ENCODE results near the gene DARS1. TPM values are rescaled to one million over a fixed set of nuclear protein-coding genes. Genes with fewer than 3 reads are reported as not detected.
A peak's percentile ranks its signal among the peaks of the same experiment; 100 is the strongest.

The DARS1 gene
- total and polyA plus RNA-seq, 2 of the 13 experiments (the other 11 are each of a cell fraction or from before 2014, with no cell fraction given), result 149 to 230 TPM

- 0 out of 2 replicates have a peak, but pooled peaks have one; percentile 19 for TF ChIP-seq FOXP4 (CRISPR knock-in tag; IDR thresholded peaks at IDR 0.05)
- no peak for TF ChIP-seq CBX2 (IDR thresholded peaks at IDR 0.05; ENCODE audit: low read depth, low read length)
- no peak for TF ChIP-seq CBX2 (CRISPR knock-in tag; IDR thresholded peaks at IDR 0.05; ENCODE audit: low read depth)
- TF ChIP-seq RARA (CRISPR knock-in tag; IDR thresholded peaks at IDR 0.05), result no peak
- TF ChIP-seq ZNF589 (CRISPR knock-in tag; conservative IDR thresholded peaks at IDR 0.05), result peak; percentile 57; the same call in 1 of the 2 replicates
- TF ChIP-seq RORA (CRISPR knock-in tag; IDR thresholded peaks at IDR 0.05), result no peak
- TF ChIP-seq SOX5 (CRISPR knock-in tag; IDR thresholded peaks at IDR 0.05; ENCODE audit: borderline replicate concordance), result peak; percentile 25; the same call in 1 of the 2 replicates
- peak; percentile 93 for TF ChIP-seq MYPOP (CRISPR knock-in tag; IDR thresholded peaks at IDR 0.05)
- no peak for TF ChIP-seq ZKSCAN8 (CRISPR knock-in tag; IDR thresholded peaks at IDR 0.05; ENCODE audit: borderline replicate concordance)
- TF ChIP-seq ZNF276 (CRISPR knock-in tag; IDR thresholded peaks at IDR 0.05; ENCODE audit: low read depth), result 0 out of 2 replicates have a peak, but pooled peaks have one; percentile 71
- TF ChIP-seq ZNF235 (CRISPR knock-in tag; IDR thresholded peaks at IDR 0.05; ENCODE audit: borderline replicate concordance), result 0 out of 2 replicates have a peak, but pooled peaks have one; percentile 48
- no peak for TF ChIP-seq ZNF746 (CRISPR knock-in tag; IDR thresholded peaks at IDR 0.05)
- TF ChIP-seq DRAP1 (CRISPR knock-in tag; IDR thresholded peaks at IDR 0.05), result no peak
- no peak for TF ChIP-seq KIAA2018 (CRISPR knock-in tag; IDR thresholded peaks at IDR 0.05; ENCODE audit: borderline replicate concordance)
- TF ChIP-seq SP4 (CRISPR knock-in tag; IDR thresholded peaks at IDR 0.05), result peak; percentile 79
Measured at GRCh38 chr2:135876066-135876711, 109.2 kb downstream of the DARS1 start, which contains the start of gene MCM6 (continued).
